Uterus (tissue), 4 donors: Measurements from ENCODE around the gene MSRB3. TPM values are rescaled to one million over a fixed set of nuclear protein-coding genes. Genes with fewer than 3 reads are reported as not detected.

Experiments
- DNase-seq, 2 donors: peaks; one replicate each; pipeline ENCODE4 v3.0.0-alpha.2; 2019 to 2020
- H3K27ac ChIP-seq, 2 donors: fragments of 200-600 bp; sonication (generic); 1 replicate in 1 of 2; 2 replicates in 1 of 2; pipeline ENCODE4 v1.5.1; 2016 to 2018
- H3K27me3 ChIP-seq, 2 donors: fragments of 200-600 bp; sonication (generic); one replicate each; pipeline ENCODE4 v1.5.1; 2018 to 2019; ENCODE audit warnings: control low read depth in 1 of 2
- H3K36me3 ChIP-seq, 2 donors: fragments of 200-600 bp; sonication (generic); one replicate each; pipeline ENCODE4 v1.5.1; 2019; ENCODE audit warnings: control low read depth in 1 of 2
- H3K4me1 ChIP-seq, 2 donors: fragments of 200-600 bp; sonication (generic); one replicate each; pipeline ENCODE4 v1.5.1; 2018 to 2019; ENCODE audit warnings: control low read depth in 1 of 2
- H3K4me3 ChIP-seq, 2 donors: fragments of 200-600 bp; sonication (generic); 1 replicate in 1 of 2; 2 replicates in 1 of 2; pipeline ENCODE4 v1.5.1; 2018 to 2019; ENCODE audit warnings: mild to moderate bottlenecking in 1 of 2
- H3K9me3 ChIP-seq, 2 donors: fragments of 200-600 bp; sonication (generic); one replicate each; pipeline ENCODE4 v1.5.1; 2019; ENCODE audit warnings: control low read depth in 1 of 2
- CTCF ChIP-seq, 4 experiments: fragments of 200-600 bp in 2 of 4; fragments of 450-650 bp in 2 of 4; sonication (generic) in 2 of 4; IDR thresholded peaks; one replicate each; pipeline ENCODE4 v1.5.1; 2016 to 2019; ENCODE audit warnings: antibody characterized with exemption in 4 of 4, mild to moderate bottlenecking in 2 of 4, moderate library complexity in 1 of 4
- POLR2A ChIP-seq, 2 donors: fragments of 450-650 bp; IDR thresholded peaks; one replicate each; pipeline ENCODE4 v1.6.1; 2016; ENCODE audit warnings: antibody characterized with exemption in 2 of 2, mild to moderate bottlenecking in 1 of 2, moderate library complexity in 1 of 2
- intact Hi-C: fragments of 100-400 bp; cut with DNase I; formaldehyde crosslinking; loops from one replicate; pipeline ENCODE4 v1.15.1; 2023; ENCODE audit warnings: low total_unique reads
- total RNA-seq, 4 donors: library from RNA; depleted of rRNA in 3 of 4; stranded (reverse); fragments of >200 nt in 3 of 4; gene quantifications; one replicate each; pipeline versions ENCODE4 v1.1.0 to v1.2.4, GENCODE V29; 2014 to 2023
- donor health status: DM: yes; HTN: yes; CAD: no.

Gene MSRB3
- total RNA-seq, 4 donors from 2014 or later, result 53.8 to 126 (median 95.2) TPM

- no peak for TF ChIP-seq CTCF (IDR thresholded peaks at IDR 0.05)
- no peak for TF ChIP-seq POLR2A (IDR thresholded peaks at IDR 0.05)
- Histone ChIP-seq H3K4me1 (no peaks in the 10 kb centered on the region), H3K9me3 (no peaks in the 10 kb centered on the region), H3K27ac (no peak overlapping the region), H3K4me3 (no peak overlapping the region), H3K27me3 (no peaks in the 10 kb centered on the region), H3K36me3 (no peaks in the 10 kb centered on the region)
- DNase-seq, result no peak
- intact Hi-C loops, result no loop called here
These were observed 132.7 kb downstream of the MSRB3 start for GRCh38 chr12:65411171-65411570.

- no peaks in the 10 kb centered on the region for H3K4me1 ChIP-seq
- no peaks in the 10 kb centered on the region for H3K36me3 ChIP-seq
- no peaks in the 10 kb centered on the region for H3K9me3 ChIP-seq
- H3K27me3 ChIP-seq, result no peaks in the 10 kb centered on the region
- no peak overlapping the region for H3K27ac ChIP-seq
- no peak for DNase-seq
- TF ChIP-seq CTCF (IDR thresholded peaks at IDR 0.05), result no peak
- TF ChIP-seq POLR2A (IDR thresholded peaks at IDR 0.05), result no peak
- H3K4me3 ChIP-seq, result no peak overlapping the region
- intact Hi-C loops, result no loop called here
These were observed 136.0 kb downstream of the MSRB3 start for GRCh38 chr12:65414526-65414925.

GRCh38 chr12:65415826-65416225, 137.3 kb downstream of the MSRB3 start:
- Histone ChIP-seq H3K36me3 (no peaks in the 10 kb centered on the region), H3K9me3 (peaks cover 0 to 11% of the 10 kb centered on the region in 2 donors), H3K4me3 (no peak overlapping the region), H3K27ac (no peak overlapping the region), H3K27me3 (no peaks in the 10 kb centered on the region), H3K4me1 (no peaks in the 10 kb centered on the region)
- intact Hi-C loops, result no loop called here
- TF ChIP-seq CTCF (IDR thresholded peaks at IDR 0.05) (no peak), POLR2A (IDR thresholded peaks at IDR 0.05) (no peak)
- no peak for DNase-seq

GRCh38 chr12:65419284-65420072, 141.0 kb downstream of the MSRB3 start:
- no peaks in the 10 kb centered on the region for H3K27me3 ChIP-seq
- no peak for DNase-seq
- no peaks in the 10 kb centered on the region for H3K36me3 ChIP-seq
- H3K4me1 ChIP-seq, result no peaks in the 10 kb centered on the region
- intact Hi-C loops, result no loop called here
- no peak overlapping the region for H3K27ac ChIP-seq
- peaks cover 0 to 25% of the 10 kb centered on the region in 2 donors for H3K9me3 ChIP-seq
- no peak overlapping the region for H3K4me3 ChIP-seq
- TF ChIP-seq POLR2A (IDR thresholded peaks at IDR 0.05) (no peak), CTCF (IDR thresholded peaks at IDR 0.05) (no peak)

- Histone ChIP-seq H3K36me3 (no peaks in the 10 kb centered on the region), H3K27me3 (no peaks in the 10 kb centered on the region), H3K27ac (no peak overlapping the region), H3K4me3 (no peak overlapping the region), H3K4me1 (no peaks in the 10 kb centered on the region), H3K9me3 (peaks cover 0 to 34% of the 10 kb centered on the region in 2 donors)
- intact Hi-C loops, result no loop called here
- TF ChIP-seq CTCF (IDR thresholded peaks at IDR 0.05) (no peak), POLR2A (IDR thresholded peaks at IDR 0.05) (no peak)
- DNase-seq, result no peak
These were observed 142.5 kb downstream of the MSRB3 start for GRCh38 chr12:65420941-65421340.
